WERI-Rb-1 (cell line): Measurements from ENCODE around the gene ZC3H18.

Experiments used
- DNase-seq: peaks from one replicate; pipeline ENCODE4 v3.0.0-alpha.2; 2020
- H3K27ac ChIP-seq: fragments of 250-450 bp; sonication (Bioruptor Pico); 2 replicates; pipeline ENCODE4 v1.5.1; 2020; ENCODE audit warnings: mild to moderate bottlenecking, moderate library complexity
- H3K27me3 ChIP-seq: fragments of 250-450 bp; sonication (Bioruptor Pico); 2 replicates; pipeline ENCODE4 v1.5.1; 2021; ENCODE audit warnings: mild to moderate bottlenecking, low read depth, moderate library complexity; ENCODE audit not compliant: insufficient read depth, severe bottlenecking
- H3K36me3 ChIP-seq: fragments of 250-450 bp; sonication (Bioruptor Pico); 2 replicates; pipeline ENCODE4 v1.5.1; 2020; ENCODE audit warnings: mild to moderate bottlenecking, moderate library complexity
- H3K4me3 ChIP-seq: 2 replicates; pipeline ENCODE4 v1.5.1; 2011; ENCODE audit warnings: low read depth, mild to moderate bottlenecking, control low read depth, low read length
- H3K9me3 ChIP-seq: fragments of 250-450 bp; sonication (Bioruptor Pico); 2 replicates; pipeline ENCODE4 v1.5.1; 2021; ENCODE audit warnings: mild to moderate bottlenecking, moderate library complexity; ENCODE audit not compliant: severe bottlenecking
- CTCF ChIP-seq: IDR thresholded peaks from 2 replicates; pipeline ENCODE4 v1.5.1; 2011; ENCODE audit warnings: low read depth, mild to moderate bottlenecking, control low read depth, inconsistent platforms, low read length

Gene ZC3H18

GRCh38 chr16:88541831-88542616 is 28.2 kb upstream of the ZC3H18 start:
- no peak for TF ChIP-seq CTCF
- no peaks in the 10 kb centered on the region for H3K36me3 ChIP-seq
- H3K4me3 ChIP-seq, result no peak overlapping the region
- DNase-seq, result no peak
- H3K9me3 ChIP-seq, result no peaks in the 10 kb centered on the region
- peaks cover 3% of the 10 kb centered on the region for H3K27me3 ChIP-seq
- no peak overlapping the region for H3K27ac ChIP-seq

- Histone ChIP-seq H3K9me3 (no peaks in the 10 kb centered on the region), H3K27me3 (peaks cover 3% of the 10 kb centered on the region), H3K27ac (no peak overlapping the region), H3K4me3 (no peak overlapping the region), H3K36me3 (no peaks in the 10 kb centered on the region)
- no peak for TF ChIP-seq CTCF
- no peak for DNase-seq
These were observed 26.9 kb upstream of the ZC3H18 start for GRCh38 chr16:88543230-88543813.

- no peak for TF ChIP-seq CTCF
- peaks cover 3% of the 10 kb centered on the region for H3K27me3 ChIP-seq
- no peaks in the 10 kb centered on the region for H3K36me3 ChIP-seq
- no peak overlapping the region for H3K4me3 ChIP-seq
- H3K9me3 ChIP-seq, result no peaks in the 10 kb centered on the region
- no peak overlapping the region for H3K27ac ChIP-seq
- DNase-seq, result no peak
These were observed 24.4 kb upstream of the ZC3H18 start for GRCh38 chr16:88545781-88546180.

- no peak for TF ChIP-seq CTCF
- H3K27me3 ChIP-seq, result peaks cover 3% of the 10 kb centered on the region
- no peak for DNase-seq
These were observed 21.9 kb upstream of the ZC3H18 start for GRCh38 chr16:88548131-88548874.

GRCh38 chr16:88548985-88549384 is 21.2 kb upstream of the ZC3H18 start:
- H3K36me3 ChIP-seq, result no peaks in the 10 kb centered on the region
- peaks cover 3% of the 10 kb centered on the region for H3K27me3 ChIP-seq
- no peak for TF ChIP-seq CTCF
- H3K9me3 ChIP-seq, result no peaks in the 10 kb centered on the region
- H3K27ac ChIP-seq, result no peak overlapping the region
- no peak for DNase-seq
- no peak overlapping the region for H3K4me3 ChIP-seq

More at GRCh38 chr16:88548131-88548874, 21.9 kb upstream of the ZC3H18 start:
- H3K36me3 ChIP-seq, result no peaks in the 10 kb centered on the region
- H3K9me3 ChIP-seq, result no peaks in the 10 kb centered on the region
- no peak overlapping the region for H3K27ac ChIP-seq
- H3K4me3 ChIP-seq, result no peak overlapping the region
